Adrenal gland (tissue), 12 donors: ENCODE data around the gene SLC39A2. TPM values are rescaled to one million over a fixed set of nuclear protein-coding genes. Genes with fewer than 3 reads are reported as not detected.
"Not testable (repeated sequence)": the region's sequence is repeated elsewhere in the genome, so short reads cannot be mapped to it uniquely, and the experiment has no call there.

ENCODE experiments used
- DNase-seq, 7 donors: peaks; one replicate each; pipeline ENCODE4 v3.0.0-alpha.2; 2019 to 2020
- H3K27ac ChIP-seq, 5 donors: fragments of 200-600 bp; sonication (generic) in 4 of 5; 1 replicate in 3 of 5; 2 replicates in 2 of 5; pipeline versions ENCODE4 v1.5.1 to v1.8.0; 2016 to 2020; ENCODE audit warnings: mild to moderate bottlenecking in 1 of 5
- H3K27me3 ChIP-seq: fragments of 200-600 bp; 2 replicates; pipeline ENCODE4 v1.8.0; 2021
- H3K36me3 ChIP-seq, 2 donors: fragments of 200-600 bp; replicated peaks in 1 of 2; 1 replicate in 1 of 2; 2 replicates in 1 of 2; pipeline versions ENCODE4 v1.5.1 to v1.8.0; 2018 to 2022
- H3K4me1 ChIP-seq, 2 donors: fragments of 200-600 bp; replicated peaks in 1 of 2; 1 replicate in 1 of 2; 2 replicates in 1 of 2; pipeline versions ENCODE4 v1.5.1 to v1.8.0; 2018 to 2021
- H3K4me3 ChIP-seq, 4 donors: fragments of 200-600 bp; sonication (generic) in 3 of 4; one replicate each; pipeline ENCODE4 v1.5.1; 2016 to 2018
- H3K9me3 ChIP-seq, 3 donors: fragments of 200-600 bp; sonication (generic) in 1 of 3; replicated peaks in 1 of 3; 1 replicate in 2 of 3; 2 replicates in 1 of 3; pipeline versions ENCODE4 v1.5.1 to v1.8.0; 2016 to 2021
- POLR2A ChIP-seq, 2 donors: fragments of 450-650 bp; IDR thresholded peaks; one replicate each; pipeline ENCODE4 v1.6.1; 2017; ENCODE audit warnings: antibody characterized with exemption in 2 of 2, mild to moderate bottlenecking in 2 of 2, moderate library complexity in 1 of 2
- WGBS, 4 donors: extraction: QIAGEN DNeasy Blood & Tissue Kit in 2 of 4; methylation state at CpG; one replicate each; pipeline versions ENCODE4 v1.1.5 to v1.1.7; 2013 to 2017; 5-methylcytosine and 5-hydroxymethylcytosine counted together
- intact Hi-C, 2 donors: fragments of 100-400 bp; cut with DNase I; formaldehyde crosslinking; loops; one replicate each; pipeline versions ENCODE4 v1.14.1 to v1.15.0; 2022 to 2023
- polyA plus RNA-seq, 3 donors: library from polyadenylated mRNA; stranded (reverse); fragments of 200-250 nt in 2 of 3; fragments of 350-450 nt in 1 of 3; fragmentation: Illumina TruSeq in 1 of 3; extraction: RNeasy Lipid Tissue Mini Kit (QIAGEN cat#74804) in 1 of 3; gene quantifications; one replicate each; pipeline ENCODE4 v1.2.3, GENCODE V29; 2013 to 2014
- total RNA-seq, 9 donors: library from RNA; depleted of rRNA in 4 of 9; stranded (reverse); fragments of >200 nt in 4 of 9; fragments of 120-200 nt in 1 of 9; fragmentation: NEBNext Ultra II Directional in 1 of 9; extraction: Animal tissue kit (Norgen Biotek cat#: 25700) in 1 of 9; gene quantifications; one replicate each; pipeline versions ENCODE4 v1.1.0 to v1.2.4, GENCODE V29; 2013 to 2023
- TF ChIP-seq, protein P1 (sequence below), 6 experiments: fragments of 450-650 bp in 4 of 6; fragments of 200-600 bp in 2 of 6; sonication (generic) in 1 of 6; IDR thresholded peaks; 1 replicate in 5 of 6; 2 replicates in 1 of 6; pipeline versions ENCODE4 v1.5.1 to v1.8.0; 2016 to 2021; ENCODE audit warnings: antibody characterized with exemption in 6 of 6, mild to moderate bottlenecking in 2 of 6, moderate library complexity in 1 of 6
- donor health status: healthy with polysubstance abuse.
- donor health status: Bipolar disorder and iron deficiency.
- donor health status: DM: yes; HTN: yes; CAD: no.
- donor health status: DM: no; HTN: no; CAD: no.
- donor health status: DM: no; HTN: no; CAD: no.
- donor health status: DM: yes; HTN: yes; CAD: no.

The SLC39A2 gene
- total and polyA plus RNA-seq, 12 donors, result 0.24 to 0.29 TPM; not detected in 10

DNA sequence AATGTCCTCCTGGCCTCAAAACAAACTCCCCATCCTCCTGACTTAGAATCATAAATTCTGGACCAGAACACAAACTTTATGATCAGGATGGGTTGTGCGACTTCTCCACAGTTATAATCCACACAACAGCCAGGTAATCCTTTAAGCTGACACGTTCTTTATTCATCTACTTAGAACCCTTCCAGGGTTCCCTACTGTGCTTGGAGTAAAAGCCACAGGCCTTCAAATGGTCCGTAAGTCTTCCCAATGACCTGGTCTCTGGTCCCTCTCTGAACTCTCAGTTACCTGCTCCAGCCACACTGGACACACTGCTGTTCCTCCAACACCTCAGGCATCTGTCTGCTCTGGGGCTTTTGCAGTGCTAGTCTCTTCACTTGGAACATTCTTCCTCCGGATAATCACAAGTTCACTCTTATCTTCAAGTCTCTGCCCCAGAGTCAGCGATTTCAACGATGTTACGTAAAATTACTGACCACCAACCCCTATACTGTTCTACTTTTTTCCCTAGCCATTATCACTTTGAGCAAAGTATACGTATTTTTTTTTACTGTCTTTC is 41.4 kb downstream of the SLC39A2 start:
- Histone ChIP-seq H3K4me3 (no peak overlapping the region), H3K4me1 (peaks cover 35 to 62% of the 10 kb centered on the region in 2 donors), H3K9me3 (no peaks in the 10 kb centered on the region), H3K36me3 (no peaks in the 10 kb centered on the region), H3K27ac (peak overlapping the region in 2 of 5 donors; percentile 75 to 81), H3K27me3 (no peaks in the 10 kb centered on the region)
- 73 to 80% (median 78%) methylated on average over 8 of the region's 8 CpGs for WGBS, 4 donors
- intact Hi-C loops, result no loop called here
- no peak for DNase-seq
- TF ChIP-seq, protein P1, sequence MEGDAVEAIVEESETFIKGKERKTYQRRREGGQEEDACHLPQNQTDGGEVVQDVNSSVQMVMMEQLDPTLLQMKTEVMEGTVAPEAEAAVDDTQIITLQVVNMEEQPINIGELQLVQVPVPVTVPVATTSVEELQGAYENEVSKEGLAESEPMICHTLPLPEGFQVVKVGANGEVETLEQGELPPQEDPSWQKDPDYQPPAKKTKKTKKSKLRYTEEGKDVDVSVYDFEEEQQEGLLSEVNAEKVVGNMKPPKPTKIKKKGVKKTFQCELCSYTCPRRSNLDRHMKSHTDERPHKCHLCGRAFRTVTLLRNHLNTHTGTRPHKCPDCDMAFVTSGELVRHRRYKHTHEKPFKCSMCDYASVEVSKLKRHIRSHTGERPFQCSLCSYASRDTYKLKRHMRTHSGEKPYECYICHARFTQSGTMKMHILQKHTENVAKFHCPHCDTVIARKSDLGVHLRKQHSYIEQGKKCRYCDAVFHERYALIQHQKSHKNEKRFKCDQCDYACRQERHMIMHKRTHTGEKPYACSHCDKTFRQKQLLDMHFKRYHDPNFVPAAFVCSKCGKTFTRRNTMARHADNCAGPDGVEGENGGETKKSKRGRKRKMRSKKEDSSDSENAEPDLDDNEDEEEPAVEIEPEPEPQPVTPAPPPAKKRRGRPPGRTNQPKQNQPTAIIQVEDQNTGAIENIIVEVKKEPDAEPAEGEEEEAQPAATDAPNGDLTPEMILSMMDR (IDR thresholded peaks at IDR 0.05), result peak in 2 of 6 experiments; percentile 9 to 13
- TF ChIP-seq POLR2A (IDR thresholded peaks at IDR 0.05), result no peak

DNA sequence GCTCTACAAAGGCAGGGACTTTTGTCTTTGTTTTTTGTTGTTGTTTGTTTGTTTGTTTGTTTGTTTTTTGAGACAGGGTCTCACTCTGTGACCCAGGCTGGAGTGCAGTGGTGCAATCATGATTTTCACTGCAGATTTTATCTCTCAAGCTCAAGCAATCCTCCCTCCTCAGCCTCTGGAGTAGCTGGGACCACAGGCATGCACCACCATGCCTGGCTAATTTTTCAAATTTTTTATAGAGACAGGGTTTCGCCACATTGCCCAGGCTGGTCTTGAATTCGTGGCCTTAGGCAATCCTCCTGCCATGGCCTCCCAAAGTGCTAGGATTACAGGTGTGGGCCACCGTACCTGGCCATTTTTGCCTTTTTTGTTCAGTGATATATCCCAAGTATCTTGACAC is 41.8 kb downstream of the SLC39A2 start:
- peak overlapping the region; percentile 1 to 76 (median 54) for H3K27ac ChIP-seq
- DNase-seq, H3K9me3 ChIP-seq, H3K4me3 ChIP-seq, H3K36me3 ChIP-seq, H3K27me3 ChIP-seq, intact Hi-C loops: not testable (repeated sequence)
- WGBS, 4 donors, result 84 to 91% (median 88%) methylated on average over 3 of the region's 3 CpGs
- H3K4me1 ChIP-seq, result peaks cover 35 to 62% of the 10 kb centered on the region in 2 donors

DNA sequence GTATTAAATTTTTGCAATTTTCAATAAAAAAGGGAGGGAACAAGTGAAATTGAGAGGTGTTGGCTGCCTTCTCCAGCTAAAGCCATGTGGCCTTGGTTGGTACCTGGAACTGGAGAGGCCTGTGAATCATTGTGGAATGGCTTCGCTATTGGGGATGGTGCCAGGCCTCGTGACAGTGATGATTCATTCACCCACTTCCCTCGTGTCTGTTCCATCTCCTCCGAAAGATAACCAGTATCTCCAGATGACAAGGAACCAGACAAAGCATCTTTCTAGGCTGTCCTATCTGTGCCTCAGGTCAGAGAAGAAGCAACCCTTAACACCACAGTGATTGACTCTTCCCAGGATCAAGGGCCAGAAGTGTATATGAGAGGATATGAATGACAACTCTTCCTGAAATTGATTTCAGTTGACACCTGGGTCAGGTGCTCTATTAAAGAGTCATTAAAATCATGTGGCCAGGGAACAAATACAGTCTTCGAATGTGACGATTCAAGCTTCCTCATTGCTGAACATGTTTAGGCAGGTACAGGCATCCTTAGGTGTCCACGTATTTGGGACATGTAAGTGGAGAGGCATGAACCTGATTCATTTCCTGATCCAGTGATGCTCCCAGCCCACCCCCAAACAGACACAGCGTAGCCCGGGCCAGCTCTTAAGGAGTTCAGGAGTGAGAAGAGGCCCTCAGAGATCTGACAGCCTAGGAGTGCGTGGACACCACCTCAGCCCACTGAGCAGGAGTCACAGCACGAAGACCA is 42.8 kb downstream of the SLC39A2 start, which contains the start of gene RNASE7:
Gene RNASE7 (plus strand): TSS at position 687 of the 758 bp plus-strand sequence. CDS start 631 bp downstream, outside the sequence.
- 58 to 70% (median 63%) methylated on average over 11 of the region's 11 CpGs for WGBS, 4 donors
- H3K4me1 ChIP-seq, result peaks cover 35 to 62% of the 10 kb centered on the region in 2 donors
- TF ChIP-seq POLR2A (IDR thresholded peaks at IDR 0.05), result no peak
- TF ChIP-seq, protein P1 (IDR thresholded peaks at IDR 0.05), result no peak

DNA sequence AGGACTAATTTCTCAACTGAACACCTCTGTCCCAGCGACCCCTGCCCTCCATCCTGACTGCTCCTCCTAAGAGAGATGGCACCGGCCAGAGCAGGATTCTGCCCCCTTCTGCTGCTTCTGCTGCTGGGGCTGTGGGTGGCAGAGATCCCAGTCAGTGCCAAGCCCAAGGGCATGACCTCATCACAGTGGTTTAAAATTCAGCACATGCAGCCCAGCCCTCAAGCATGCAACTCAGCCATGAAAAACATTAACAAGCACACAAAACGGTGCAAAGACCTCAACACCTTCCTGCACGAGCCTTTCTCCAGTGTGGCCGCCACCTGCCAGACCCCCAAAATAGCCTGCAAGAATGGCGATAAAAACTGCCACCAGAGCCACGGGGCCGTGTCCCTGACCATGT is 43.8 kb downstream of the SLC39A2 start:
- TF ChIP-seq, protein P1 (IDR thresholded peaks at IDR 0.05), result no peak
- peak in 1 of 2 donors; percentile 19 for TF ChIP-seq POLR2A (IDR thresholded peaks at IDR 0.05)
- intact Hi-C loops, result no loop called here
- H3K36me3 ChIP-seq, result no peaks in the 10 kb centered on the region

More for the DNA sequence above, 42.8 kb downstream of the SLC39A2 start, which contains the start of gene RNASE7:
- Histone ChIP-seq H3K27me3 (no peaks in the 10 kb centered on the region), H3K9me3 (no peaks in the 10 kb centered on the region), H3K36me3 (no peaks in the 10 kb centered on the region), H3K4me3 (no peak within 1 kb of the TSS), H3K27ac (peak within 1 kb of the TSS; percentile 9 to 76 (median 65))
- peak; percentile 85 to 93 (median 92) for DNase-seq
- intact Hi-C loops, result no loop called here

More for the DNA sequence above, 43.8 kb downstream of the SLC39A2 start:
- WGBS, 4 donors, result 45 to 53% (median 49%) methylated on average over 8 of the region's 8 CpGs
- no peaks in the 10 kb centered on the region for H3K9me3 ChIP-seq
- H3K4me1 ChIP-seq, result peaks cover 40 to 67% of the 10 kb centered on the region in 2 donors
- H3K27ac ChIP-seq, result peak overlapping the region in 3 of 5 donors; percentile 65 to 76 (median 75)
- H3K4me3 ChIP-seq, result no peak overlapping the region
- peak; percentile 44 to 74 (median 59) for DNase-seq
- no peaks in the 10 kb centered on the region for H3K27me3 ChIP-seq
